Jurkat, Clone E6-1 (cell line): ENCODE measurements around the gene NUDT3.
"Not testable (repeated sequence)": the region's sequence is repeated elsewhere in the genome, so short reads cannot be mapped to it uniquely, and the experiment has no call there.

ENCODE experiments used
- DNase-seq: peaks from one replicate; pipeline ENCODE4 v3.0.0-alpha.2; 2011; ENCODE audit warnings: low read depth, low spot score
- H3K4me3 ChIP-seq: 2 replicates; pipeline ENCODE4 v1.5.1; 2011; ENCODE audit warnings: mild to moderate bottlenecking, low read length, control low read depth, moderate library complexity

The NUDT3 gene

GRCh38 chr6:34247481-34248197 lies 144.8 kb downstream of the NUDT3 start:
- DNase-seq, result no peak
- no peak overlapping the region for H3K4me3 ChIP-seq

- no peak for DNase-seq
- H3K4me3 ChIP-seq, result no peak overlapping the region
Observed at GRCh38 chr6:34246563-34247391, 145.7 kb downstream of the NUDT3 start.

GRCh38 chr6:34246249-34246562 lies 146.3 kb downstream of the NUDT3 start:
- no peak for DNase-seq
- H3K4me3 ChIP-seq, result no peak overlapping the region

GRCh38 chr6:34245761-34246140 lies 146.7 kb downstream of the NUDT3 start:
- not testable (repeated sequence) for DNase-seq, H3K4me3 ChIP-seq

DNA sequence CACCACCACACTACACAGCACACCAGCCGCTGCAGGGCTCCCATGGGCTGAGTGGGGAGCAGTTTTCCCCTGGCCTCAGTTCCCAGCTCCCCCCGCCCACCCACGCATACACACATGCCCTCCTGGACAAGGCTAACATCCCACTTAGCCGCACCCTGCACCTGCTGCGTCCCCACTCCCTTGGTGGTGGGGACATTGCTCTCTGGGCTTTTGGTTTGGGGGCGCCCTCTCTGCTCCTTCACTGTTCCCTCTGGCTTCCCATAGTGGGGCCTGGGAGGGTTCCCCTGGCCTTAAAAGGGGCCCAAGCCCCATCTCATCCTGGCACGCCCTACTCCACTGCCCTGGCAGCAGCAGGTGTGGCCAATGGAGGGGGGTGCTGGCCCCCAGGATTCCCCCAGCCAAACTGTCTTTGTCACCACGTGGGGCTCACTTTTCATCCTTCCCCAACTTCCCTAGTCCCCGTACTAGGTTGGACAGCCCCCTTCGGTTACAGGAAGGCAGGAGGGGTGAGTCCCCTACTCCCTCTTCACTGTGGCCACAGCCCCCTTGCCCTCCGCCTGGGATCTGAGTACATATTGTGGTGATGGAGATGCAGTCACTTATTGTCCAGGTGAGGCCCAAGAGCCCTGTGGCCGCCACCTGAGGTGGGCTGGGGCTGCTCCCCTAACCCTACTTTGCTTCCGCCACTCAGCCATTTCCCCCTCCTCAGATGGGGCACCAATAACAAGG lies 147.3 kb downstream of the NUDT3 start:
- not testable (repeated sequence) for DNase-seq, H3K4me3 ChIP-seq

GRCh38 chr6:34243901-34244884 lies 148.3 kb downstream of the NUDT3 start:
- no peak overlapping the region for H3K4me3 ChIP-seq
- no peak for DNase-seq

DNA sequence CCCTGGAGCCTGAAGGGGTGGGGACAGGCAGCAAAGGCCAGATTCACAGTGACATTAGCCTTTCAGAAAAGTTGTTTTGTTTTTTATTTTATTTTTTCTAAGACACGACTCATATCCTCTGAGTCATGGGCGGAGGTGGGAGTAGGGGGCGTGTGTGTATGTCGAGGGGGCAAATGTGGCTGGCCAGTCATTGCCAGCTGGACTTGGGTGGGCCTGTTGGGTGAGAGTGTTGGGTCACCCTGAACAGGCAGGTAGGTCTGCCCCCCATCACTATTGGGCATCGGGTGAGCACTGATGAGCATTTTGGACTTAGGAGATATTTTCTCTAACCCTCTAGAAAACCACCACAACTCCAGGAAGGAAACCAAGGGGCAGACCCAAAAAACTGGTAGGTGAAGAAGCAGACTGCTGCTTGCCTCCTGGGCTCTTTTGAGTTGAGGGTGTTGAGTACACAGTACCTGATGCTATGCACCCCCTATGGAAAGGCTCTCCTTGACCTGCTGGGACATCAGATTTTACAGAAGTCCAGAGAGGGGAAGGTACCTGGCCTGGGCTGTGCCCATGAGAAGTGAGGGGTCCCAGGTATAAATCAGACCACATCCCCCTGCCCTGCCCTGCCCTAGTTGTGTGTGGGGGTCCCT lies 149.2 kb downstream of the NUDT3 start:
- no peak for DNase-seq
- no peak overlapping the region for H3K4me3 ChIP-seq

DNA sequence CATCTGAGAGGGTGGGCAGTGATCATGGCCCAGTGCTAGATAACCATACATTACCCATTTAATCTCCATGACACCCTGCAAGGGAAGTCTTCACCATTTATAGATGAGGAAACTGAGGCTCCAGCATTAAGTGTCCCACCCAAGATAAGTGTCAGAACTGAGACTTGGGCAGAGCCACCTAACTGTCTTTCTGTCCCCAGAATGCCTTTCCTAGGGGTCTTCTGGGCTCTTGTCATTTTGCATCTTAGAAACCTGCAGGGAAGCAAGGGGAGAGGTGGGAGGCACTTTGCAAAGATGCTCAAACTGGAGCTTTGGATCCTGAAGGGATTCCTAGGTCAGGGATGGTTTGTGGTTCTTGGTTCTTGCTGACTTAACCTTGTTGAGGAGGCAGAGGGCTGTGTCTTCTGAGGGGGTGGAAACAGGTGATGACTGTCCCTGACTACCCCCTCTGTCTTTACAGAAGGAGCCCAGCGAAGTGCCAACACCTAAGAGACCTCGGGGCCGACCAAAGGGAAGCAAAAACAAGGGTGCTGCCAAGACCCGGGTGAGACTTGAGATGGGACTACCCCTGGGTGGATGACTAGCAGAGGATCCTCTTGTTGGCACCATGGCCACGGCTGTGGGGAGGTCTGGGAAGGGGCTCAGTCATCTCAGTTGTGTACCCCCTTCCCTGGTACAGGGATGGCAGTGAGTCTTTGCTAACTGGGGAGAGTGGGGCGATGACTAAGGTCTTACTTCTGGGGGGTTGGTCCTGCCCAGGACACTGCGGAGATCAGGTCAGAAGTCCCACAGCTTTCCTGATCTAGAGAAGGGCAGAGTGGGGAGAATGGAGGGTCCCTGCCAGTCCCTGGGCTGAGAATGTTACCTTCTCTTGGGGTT lies 150.0 kb downstream of the NUDT3 start:
- no peak for DNase-seq
- H3K4me3 ChIP-seq, result no peak overlapping the region

DNA sequence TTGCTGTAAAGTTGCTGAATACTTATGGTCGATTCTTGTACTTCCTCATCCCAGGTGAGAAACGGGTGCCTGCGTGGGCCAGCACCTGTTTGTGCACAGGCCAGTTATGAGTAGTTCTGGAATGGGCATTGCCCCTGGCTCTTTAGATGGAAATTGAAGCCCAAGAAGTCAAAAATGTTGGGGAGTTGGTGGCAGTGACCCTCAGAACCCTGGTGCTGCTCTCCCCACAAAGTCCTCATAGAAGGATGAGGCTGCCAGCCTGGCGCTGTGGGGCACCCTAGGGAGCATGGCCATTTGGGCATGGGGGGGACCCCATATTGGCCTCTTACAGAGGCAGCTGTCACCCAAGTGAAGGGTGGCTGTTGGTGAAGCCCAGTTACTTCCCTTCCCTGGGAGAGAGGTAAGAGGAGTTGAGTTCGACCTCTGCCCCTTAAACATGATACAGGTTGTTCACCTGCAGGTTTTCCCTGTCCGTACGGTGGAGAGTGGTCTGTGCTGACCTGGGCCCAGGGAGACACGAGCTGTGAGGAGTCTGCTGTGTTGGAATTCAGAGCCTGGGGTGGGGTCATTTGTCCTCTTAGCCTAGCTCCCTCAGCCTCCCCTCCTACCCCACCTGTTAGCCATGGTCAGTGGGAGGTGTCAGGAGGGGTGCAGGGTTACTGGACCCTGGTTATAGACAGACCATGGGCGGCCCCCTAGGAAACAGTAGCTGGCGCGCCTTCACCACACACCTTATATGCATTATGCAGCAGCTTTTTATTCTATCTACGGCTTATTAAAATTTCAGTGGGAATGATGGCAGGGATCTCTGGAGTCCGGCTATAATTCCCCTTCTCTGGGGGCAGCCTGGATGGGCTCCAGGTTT lies 150.9 kb downstream of the NUDT3 start:
- no peak overlapping the region for H3K4me3 ChIP-seq
- no peak for DNase-seq

DNA sequence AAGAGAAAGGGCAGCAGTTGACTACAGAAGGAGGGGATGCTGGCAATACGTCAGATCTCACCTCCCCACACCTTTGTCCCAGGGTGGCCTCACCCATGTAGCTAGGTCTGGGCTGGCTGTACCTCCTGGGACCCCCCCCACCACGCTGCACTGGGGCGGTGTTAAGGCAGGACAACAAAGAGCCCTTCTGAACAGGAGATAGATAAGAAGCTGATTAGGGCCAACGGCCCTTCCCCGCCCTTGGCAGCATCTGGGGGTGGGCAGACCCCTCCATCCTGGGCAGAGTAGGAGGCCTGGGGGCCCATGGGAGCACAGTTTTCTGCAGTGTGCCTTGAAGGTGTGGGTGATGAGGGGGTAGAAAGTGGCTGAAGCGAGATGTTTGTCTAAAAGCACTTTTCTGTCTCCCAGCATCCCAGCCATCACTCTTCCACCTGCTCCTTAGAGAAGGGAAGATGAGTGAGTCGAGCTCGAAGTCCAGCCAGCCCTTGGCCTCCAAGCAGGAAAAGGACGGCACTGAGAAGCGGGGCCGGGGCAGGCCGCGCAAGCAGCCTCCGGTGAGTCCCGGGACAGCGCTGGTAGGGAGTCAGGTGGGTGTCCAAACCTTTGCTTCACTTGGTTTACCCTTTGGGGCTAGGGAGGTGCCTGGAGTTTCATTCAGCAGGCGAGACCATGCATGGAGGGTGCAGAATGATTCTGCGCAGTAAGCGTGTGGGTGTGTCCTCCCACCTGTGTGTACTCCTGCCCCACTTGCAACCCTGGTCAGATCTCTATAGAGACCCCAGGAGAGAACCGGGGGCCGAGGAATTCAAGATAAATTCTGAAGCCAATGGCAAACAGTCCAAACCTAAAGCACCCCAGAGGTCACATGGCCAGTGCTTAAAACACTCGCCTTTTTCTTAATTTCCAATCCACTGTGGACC lies 151.9 kb downstream of the NUDT3 start:
- DNase-seq, result no peak
- no peak overlapping the region for H3K4me3 ChIP-seq

DNA sequence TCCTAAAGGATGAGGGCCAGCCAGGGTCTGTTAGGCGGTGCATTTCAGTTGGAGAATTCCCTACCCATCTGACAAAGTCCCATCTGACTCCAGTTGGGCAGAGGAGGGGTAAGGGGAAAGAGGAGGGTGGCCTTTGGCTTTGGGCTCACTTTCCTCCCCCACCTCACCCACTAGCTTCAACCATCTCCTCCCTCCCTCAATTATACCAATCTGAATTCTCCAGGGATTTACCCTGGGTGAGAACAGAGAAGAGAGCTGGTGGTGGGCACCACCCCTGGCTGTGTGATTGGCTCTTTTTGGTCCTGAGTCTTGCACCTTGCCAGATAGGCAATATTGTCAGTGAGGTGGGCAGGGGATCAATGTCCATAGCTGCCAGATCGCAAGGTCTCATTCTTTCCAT lies 152.6 kb downstream of the NUDT3 start:
- H3K4me3 ChIP-seq, result no peak overlapping the region

GRCh38 chr6:34239500-34239825 lies 153.0 kb downstream of the NUDT3 start:
- H3K4me3 ChIP-seq, result no peak overlapping the region
- DNase-seq, result no peak

More for the DNA sequence above, 152.6 kb downstream of the NUDT3 start:
- DNase-seq, result no peak

DNA sequence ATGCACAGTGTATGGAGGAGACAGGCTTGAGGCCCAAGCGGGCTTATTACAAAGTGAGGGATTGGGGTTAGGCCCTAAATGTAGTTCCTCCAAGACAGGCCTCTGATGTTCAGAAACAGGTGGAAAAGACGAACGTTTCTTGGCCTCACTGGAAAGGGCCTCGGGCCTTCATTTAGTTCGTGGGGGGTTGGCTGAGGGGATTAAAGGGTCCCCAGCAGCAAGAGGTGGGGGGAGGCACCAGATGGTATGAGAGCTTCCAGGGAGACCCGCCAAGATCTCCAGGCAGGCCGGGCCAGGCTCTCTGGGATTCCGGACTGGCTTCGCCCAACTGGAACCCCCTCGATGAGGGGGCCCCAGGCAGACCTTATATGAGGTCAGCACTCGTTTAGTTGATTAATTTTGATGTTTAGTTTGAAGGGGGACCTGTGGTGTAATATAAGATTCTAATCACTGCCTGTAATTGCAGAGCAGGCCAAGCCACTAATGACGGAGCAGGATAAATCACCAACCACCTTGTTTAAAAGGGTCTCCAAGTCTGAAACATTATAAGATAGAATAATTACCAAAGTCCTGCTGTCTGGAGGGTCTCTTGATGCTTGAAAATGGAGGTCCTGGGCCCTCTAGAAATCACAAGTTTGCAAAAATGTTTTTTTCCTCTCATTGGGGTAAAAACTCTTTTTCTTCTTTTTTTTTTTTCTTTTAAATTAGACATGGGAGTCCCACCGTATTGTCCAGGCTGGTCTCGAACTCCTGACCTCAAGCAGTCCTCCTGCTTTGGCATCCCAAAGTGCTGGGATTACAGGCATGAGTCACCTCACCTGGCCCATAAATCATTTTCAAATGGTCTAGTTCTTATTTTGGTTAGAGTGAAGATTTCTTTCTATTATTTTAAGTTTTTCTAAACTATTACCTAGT lies 153.6 kb downstream of the NUDT3 start:
- H3K4me3 ChIP-seq, result peak overlapping the region; percentile 84
- DNase-seq, result no peak

DNA sequence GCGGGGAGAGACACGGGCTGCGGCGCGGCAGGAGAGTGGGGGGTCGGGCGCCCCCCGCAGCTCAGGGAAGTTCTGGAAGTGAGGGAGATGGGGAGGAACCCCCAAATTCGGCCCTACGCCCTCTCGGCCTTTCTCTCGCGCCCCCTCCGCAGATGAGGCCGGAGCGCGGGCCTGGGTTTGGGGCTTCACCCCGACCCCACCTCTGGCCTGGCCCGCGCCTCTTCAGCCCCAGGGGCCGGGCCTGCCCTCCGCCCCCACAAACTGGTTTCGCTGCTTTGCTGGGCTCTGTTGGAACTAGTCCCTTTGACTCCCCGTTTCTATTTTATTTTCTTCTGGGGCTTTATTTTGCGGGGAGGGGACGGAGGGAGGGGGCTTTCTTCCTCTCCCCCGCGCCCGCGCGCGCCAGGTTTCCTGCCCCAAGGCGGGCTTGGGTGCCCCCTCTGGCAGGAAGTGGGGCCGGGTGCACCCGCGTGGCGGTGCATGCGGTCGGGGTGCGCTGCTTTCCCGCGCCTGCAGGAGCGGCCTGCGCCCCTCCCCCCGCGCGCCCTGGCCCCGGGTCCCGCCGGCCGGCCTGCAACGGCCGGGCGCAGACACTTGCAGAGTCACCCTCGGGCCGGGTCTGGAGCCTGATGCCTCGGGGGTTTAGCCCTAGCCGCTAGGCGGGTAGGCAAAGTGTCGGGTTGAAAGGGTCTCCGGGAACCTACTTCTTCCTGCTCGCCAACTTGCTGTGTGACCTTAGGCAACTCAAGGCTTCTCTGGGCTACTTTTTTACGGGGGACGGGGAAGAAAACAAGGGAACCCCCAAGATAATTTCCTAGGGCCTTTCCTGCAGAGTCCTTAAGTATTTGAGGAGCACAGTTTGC lies 154.5 kb downstream of the NUDT3 start:
- DNase-seq, result peak; percentile 71
- H3K4me3 ChIP-seq, result peak overlapping the region; percentile 84
